ENCODE results near the gene CAD. TPM values are rescaled to one million over a fixed set of nuclear protein-coding genes. Genes with fewer than 3 reads are reported as not detected.
"Not testable (repeated sequence)": the region's sequence is repeated elsewhere in the genome, so short reads cannot be mapped to it uniquely, and the experiment has no call there.

The CAD gene
- total and polyA plus RNA-seq, 10 of the 15 experiments (the other 5 are each of a cell fraction or from before 2014, with no cell fraction given) = 7.6 to 119 (median 50.7) TPM

DNA sequence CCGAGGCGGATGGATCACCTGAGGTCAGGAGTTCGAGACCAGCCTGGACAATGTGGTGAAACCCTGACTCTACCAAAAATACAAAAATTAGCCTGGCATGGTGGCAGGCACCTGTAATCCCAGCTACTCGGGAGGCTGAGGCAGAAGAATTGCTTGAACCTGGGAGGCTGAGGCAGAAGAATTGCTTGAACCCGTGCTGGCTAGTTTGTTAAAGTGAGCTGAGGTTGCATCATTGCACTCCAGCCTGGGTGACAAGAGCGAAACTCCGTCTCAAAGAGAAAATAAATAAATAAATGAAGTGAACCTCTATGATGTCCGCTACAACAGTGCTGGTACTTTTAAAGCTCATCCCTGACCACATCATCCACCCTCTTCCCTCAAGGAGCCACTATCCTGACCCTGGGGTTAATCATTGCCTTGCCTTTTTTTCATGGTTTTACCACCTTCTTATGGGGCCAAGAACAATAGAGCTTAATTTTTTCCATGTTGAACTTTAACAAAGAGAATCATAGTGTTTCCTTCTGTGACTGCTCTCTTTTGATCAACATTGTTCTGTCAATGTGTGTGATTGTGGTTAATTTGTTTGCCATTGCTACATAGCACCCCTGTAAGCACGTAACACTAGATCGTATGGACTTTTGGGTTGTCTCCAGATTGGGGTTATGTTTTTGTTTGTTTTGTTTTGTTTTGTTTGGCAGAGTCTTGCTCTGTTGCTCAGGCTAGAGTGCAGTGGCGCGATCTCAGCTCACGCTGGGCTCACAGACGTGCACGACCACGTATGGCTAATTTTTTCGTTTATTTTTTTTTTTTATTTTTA is 22.4 kb upstream of the CAD start:
- no peak overlapping the region for H3K27ac ChIP-seq (ENCODE audit: control insufficient read depth, insufficient read depth)
- H3K4me3 ChIP-seq = no peak overlapping the region
- no peak overlapping the region for H2AFZ ChIP-seq (ENCODE audit: control insufficient read depth, low read depth, low read length)
- no peaks in the 10 kb centered on the region for H3K9me3 ChIP-seq (replicated peaks; ENCODE audit: control insufficient read depth, insufficient read depth, low read length)
- H3K27me3 ChIP-seq (replicated peaks in 1 of 2; ENCODE audit: control insufficient read depth in 2 of 2, insufficient read depth in 2 of 2, low read length in 1 of 2) = no peaks in the 10 kb centered on the region
- H3K36me3 ChIP-seq (ENCODE audit: control insufficient read depth in 2 of 2, insufficient read depth in 2 of 2, low read length in 1 of 2) = peaks cover 0 to 3% of the 10 kb centered on the region in 2 experiments; a peak in 1 of 4 replicates
- POLR2A ChIA-PET = interaction anchor here (0.6 kb wide), 1 partner anchor 14 kb away, joined by 3 read pairs; no protein-coding TSS in a partner anchor
- ATAC-seq (no peak), FAIRE-seq (no peak), DNase-seq (ENCODE audit: low read depth, low spot score) (no peak)
- TF ChIP-seq FOXK2 (IDR thresholded peaks at IDR 0.05) = no peak
- H3K4me1 ChIP-seq (ENCODE audit: control insufficient read depth, insufficient read depth, low read length) = no peaks in the 10 kb centered on the region
- CTCF ChIA-PET = interaction anchor here (1.0 to 1.1 kb wide), 3 partner anchors 13 to 233 kb away, joined by 3 to 4 read pairs (median 3); no protein-coding TSS in a partner anchor
- in situ Hi-C loops (cut with MboI) (loop anchor here (5.0 kb wide), 1 partner anchor 227 kb away; no protein-coding TSS in a partner anchor), intact Hi-C loops (cut with micrococcal nuclease; ENCODE audit: unreplicated experiment) (loop anchor here (5.0 kb wide), 1 partner anchor 232 kb away; no protein-coding TSS in a partner anchor)
- WGBS (ENCODE audit: insufficient coverage, insufficient replicate concordance, low lambda C conversion rate, missing lambda C conversion rate) = 67% methylated on average over 17 of the region's 17 CpGs
- BruUV-seq (replicated peaks) = no TSS peak
- no peaks in the 10 kb centered on the region for H3K79me2 ChIP-seq (ENCODE audit: control insufficient read depth, insufficient read depth, low read length)
- H3K4me2 ChIP-seq (ENCODE audit: control insufficient read depth, insufficient read depth) = no peak overlapping the region
- no peaks in the 10 kb centered on the region for H4K20me1 ChIP-seq (ENCODE audit: control insufficient read depth, insufficient read depth)
- no peak overlapping the region for H3K9ac ChIP-seq (ENCODE audit: control insufficient read depth, insufficient read depth, low read length)
- RAD21 ChIA-PET (ENCODE audit: unreplicated experiment) = no interaction called here
- SMC1A ChIA-PET (ENCODE audit: uncharacterized antibody, unreplicated experiment) = interaction anchor here (1.0 kb wide), 1 partner anchor 61 kb away, joined by 4 read pairs; the partner anchor contains the start of gene PREB

- H3K4me3 ChIP-seq; H3K27ac ChIP-seq (ENCODE audit: control insufficient read depth, insufficient read depth); H4K20me1 ChIP-seq (ENCODE audit: control insufficient read depth, insufficient read depth); H2AFZ ChIP-seq (ENCODE audit: control insufficient read depth, low read depth, low read length); H3K9ac ChIP-seq (ENCODE audit: control insufficient read depth, insufficient read depth, low read length); SMC1A ChIA-PET (ENCODE audit: uncharacterized antibody, unreplicated experiment); RAD21 ChIA-PET (ENCODE audit: unreplicated experiment); H3K79me2 ChIP-seq (ENCODE audit: control insufficient read depth, insufficient read depth, low read length); BruUV-seq (replicated peaks); ATAC-seq; H3K4me2 ChIP-seq (ENCODE audit: control insufficient read depth, insufficient read depth); H3K36me3 ChIP-seq (ENCODE audit: control insufficient read depth in 2 of 2, insufficient read depth in 2 of 2, low read length in 1 of 2); H3K9me3 ChIP-seq (replicated peaks; ENCODE audit: control insufficient read depth, insufficient read depth, low read length); H3K27me3 ChIP-seq (replicated peaks in 1 of 2; ENCODE audit: control insufficient read depth in 2 of 2, insufficient read depth in 2 of 2, low read length in 1 of 2); CTCF ChIA-PET; H3K4me1 ChIP-seq (ENCODE audit: control insufficient read depth, insufficient read depth, low read length); DNase-seq (ENCODE audit: low read depth, low spot score); intact Hi-C loops (cut with micrococcal nuclease; ENCODE audit: unreplicated experiment): not testable (repeated sequence)
- WGBS (ENCODE audit: insufficient coverage, insufficient replicate concordance, low lambda C conversion rate, missing lambda C conversion rate) = 96% methylated on average over 1 of the region's 3 CpGs
- in situ Hi-C loops (cut with MboI) = loop anchor here (5.0 kb wide), 1 partner anchor 228 kb away; no protein-coding TSS in a partner anchor
- POLR2A ChIA-PET = interaction anchor here (0.6 kb wide), 1 partner anchor 13 kb away, joined by 3 read pairs; no protein-coding TSS in a partner anchor
- peak; percentile 38 for FAIRE-seq
These were observed 21.4 kb upstream of the CAD start for GRCh38 chr2:27195799-27196198.

GRCh38 chr2:27198068-27198467 is 19.1 kb upstream of the CAD start:
- DNase-seq (ENCODE audit: low read depth, low spot score); H3K27me3 ChIP-seq (replicated peaks in 1 of 2; ENCODE audit: control insufficient read depth in 2 of 2, insufficient read depth in 2 of 2, low read length in 1 of 2); H4K20me1 ChIP-seq (ENCODE audit: control insufficient read depth, insufficient read depth); H3K9ac ChIP-seq (ENCODE audit: control insufficient read depth, insufficient read depth, low read length); H3K4me2 ChIP-seq (ENCODE audit: control insufficient read depth, insufficient read depth); H3K79me2 ChIP-seq (ENCODE audit: control insufficient read depth, insufficient read depth, low read length); intact Hi-C loops (cut with micrococcal nuclease; ENCODE audit: unreplicated experiment); H3K9me3 ChIP-seq (replicated peaks; ENCODE audit: control insufficient read depth, insufficient read depth, low read length); BruUV-seq (replicated peaks); ATAC-seq; H3K4me1 ChIP-seq (ENCODE audit: control insufficient read depth, insufficient read depth, low read length); POLR2A ChIA-PET; H3K4me3 ChIP-seq; SMC1A ChIA-PET (ENCODE audit: uncharacterized antibody, unreplicated experiment); RAD21 ChIA-PET (ENCODE audit: unreplicated experiment); FAIRE-seq; H3K27ac ChIP-seq (ENCODE audit: control insufficient read depth, insufficient read depth); CTCF ChIA-PET; H2AFZ ChIP-seq (ENCODE audit: control insufficient read depth, low read depth, low read length): not testable (repeated sequence)
- in situ Hi-C loops (cut with MboI) = loop anchor here (5.0 kb wide), 1 partner anchor 231 kb away; no protein-coding TSS in a partner anchor
- peaks cover 9 to 13% of the 10 kb centered on the region in 2 experiments; a peak in 3 of 4 replicates for H3K36me3 ChIP-seq (ENCODE audit: control insufficient read depth in 2 of 2, insufficient read depth in 2 of 2, low read length in 1 of 2)
- 96% methylated on average over 3 of the region's 3 CpGs for WGBS (ENCODE audit: insufficient coverage, insufficient replicate concordance, low lambda C conversion rate, missing lambda C conversion rate)

All from GM12878 (cell line).